Measurements from ENCODE around the gene ANKRD13A.

DNA sequence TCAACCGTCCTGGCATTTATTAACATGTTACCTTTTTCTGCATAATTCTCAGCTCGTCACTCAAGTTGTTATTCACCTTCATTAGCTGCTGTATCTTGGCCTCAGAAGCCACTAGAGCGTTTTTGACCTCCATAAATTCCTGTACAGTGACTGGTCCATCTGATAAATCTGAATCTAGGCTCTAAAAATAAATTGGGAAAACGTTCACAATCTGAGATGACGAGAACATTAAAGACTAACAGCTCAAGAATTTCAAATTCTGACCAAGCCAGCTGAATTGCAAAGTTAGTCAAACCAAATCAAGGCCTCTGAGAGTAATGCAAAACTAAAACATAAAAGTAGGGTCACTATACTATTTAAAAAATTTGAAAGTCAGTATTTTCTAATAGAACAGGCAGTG is 48.1 kb upstream of the ANKRD13A start:
- TF ChIP-seq, protein P1, sequence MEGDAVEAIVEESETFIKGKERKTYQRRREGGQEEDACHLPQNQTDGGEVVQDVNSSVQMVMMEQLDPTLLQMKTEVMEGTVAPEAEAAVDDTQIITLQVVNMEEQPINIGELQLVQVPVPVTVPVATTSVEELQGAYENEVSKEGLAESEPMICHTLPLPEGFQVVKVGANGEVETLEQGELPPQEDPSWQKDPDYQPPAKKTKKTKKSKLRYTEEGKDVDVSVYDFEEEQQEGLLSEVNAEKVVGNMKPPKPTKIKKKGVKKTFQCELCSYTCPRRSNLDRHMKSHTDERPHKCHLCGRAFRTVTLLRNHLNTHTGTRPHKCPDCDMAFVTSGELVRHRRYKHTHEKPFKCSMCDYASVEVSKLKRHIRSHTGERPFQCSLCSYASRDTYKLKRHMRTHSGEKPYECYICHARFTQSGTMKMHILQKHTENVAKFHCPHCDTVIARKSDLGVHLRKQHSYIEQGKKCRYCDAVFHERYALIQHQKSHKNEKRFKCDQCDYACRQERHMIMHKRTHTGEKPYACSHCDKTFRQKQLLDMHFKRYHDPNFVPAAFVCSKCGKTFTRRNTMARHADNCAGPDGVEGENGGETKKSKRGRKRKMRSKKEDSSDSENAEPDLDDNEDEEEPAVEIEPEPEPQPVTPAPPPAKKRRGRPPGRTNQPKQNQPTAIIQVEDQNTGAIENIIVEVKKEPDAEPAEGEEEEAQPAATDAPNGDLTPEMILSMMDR (conservative IDR thresholded peaks at IDR 0.05 in 1 of 2, IDR thresholded peaks at IDR 0.05 in 1 of 2; ENCODE audit: extremely low read depth in 1 of 2, insufficient read depth in 1 of 2, low read depth in 1 of 2, low read length in 2 of 2) = no peak
- no peak for TF ChIP-seq EZH2 (IDR thresholded peaks at IDR 0.05; ENCODE audit: borderline replicate concordance, low read length)
